ENCODE measurements around the gene MRPL24.

DNA sequence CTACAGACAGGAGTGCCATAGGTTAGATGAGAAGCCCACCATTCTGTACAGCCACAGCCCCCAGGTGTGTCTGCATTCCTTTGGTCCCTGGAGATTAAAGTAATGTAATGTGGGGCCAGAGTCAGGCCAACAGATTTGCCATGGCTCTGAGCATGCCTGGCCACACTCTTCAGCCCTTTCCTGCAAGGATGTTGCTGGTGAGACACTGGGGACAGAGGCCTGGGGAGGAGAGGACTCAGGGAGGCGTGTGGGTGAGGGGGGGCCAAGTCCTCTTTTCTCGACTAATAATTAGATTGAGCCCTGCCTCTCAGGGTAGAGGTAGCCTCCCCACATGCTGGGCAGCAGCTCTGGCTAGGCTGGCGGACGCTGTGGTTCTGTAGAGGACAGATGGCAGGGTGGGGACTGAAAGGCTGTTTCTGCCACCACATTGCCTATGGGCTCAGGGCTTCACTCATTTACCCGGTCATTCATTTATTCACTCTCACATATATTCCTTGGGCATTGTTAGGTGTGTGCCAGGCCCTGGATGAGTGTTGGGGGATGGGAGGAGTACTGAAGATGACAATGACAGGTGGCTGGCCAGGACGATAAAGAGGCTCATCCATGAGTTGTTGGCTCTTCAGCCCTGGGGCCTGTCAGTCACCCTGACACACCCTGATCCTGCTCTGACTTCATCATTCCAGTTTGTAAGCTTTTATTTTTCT, 19.4 kb upstream of the MRPL24 start:
- TF ChIP-seq, protein P1, sequence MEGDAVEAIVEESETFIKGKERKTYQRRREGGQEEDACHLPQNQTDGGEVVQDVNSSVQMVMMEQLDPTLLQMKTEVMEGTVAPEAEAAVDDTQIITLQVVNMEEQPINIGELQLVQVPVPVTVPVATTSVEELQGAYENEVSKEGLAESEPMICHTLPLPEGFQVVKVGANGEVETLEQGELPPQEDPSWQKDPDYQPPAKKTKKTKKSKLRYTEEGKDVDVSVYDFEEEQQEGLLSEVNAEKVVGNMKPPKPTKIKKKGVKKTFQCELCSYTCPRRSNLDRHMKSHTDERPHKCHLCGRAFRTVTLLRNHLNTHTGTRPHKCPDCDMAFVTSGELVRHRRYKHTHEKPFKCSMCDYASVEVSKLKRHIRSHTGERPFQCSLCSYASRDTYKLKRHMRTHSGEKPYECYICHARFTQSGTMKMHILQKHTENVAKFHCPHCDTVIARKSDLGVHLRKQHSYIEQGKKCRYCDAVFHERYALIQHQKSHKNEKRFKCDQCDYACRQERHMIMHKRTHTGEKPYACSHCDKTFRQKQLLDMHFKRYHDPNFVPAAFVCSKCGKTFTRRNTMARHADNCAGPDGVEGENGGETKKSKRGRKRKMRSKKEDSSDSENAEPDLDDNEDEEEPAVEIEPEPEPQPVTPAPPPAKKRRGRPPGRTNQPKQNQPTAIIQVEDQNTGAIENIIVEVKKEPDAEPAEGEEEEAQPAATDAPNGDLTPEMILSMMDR (conservative IDR thresholded peaks at IDR 0.05; ENCODE audit: low read length): no peak
- no peak for TF ChIP-seq EZH2phosphoT487 (IDR thresholded peaks at IDR 0.05; ENCODE audit: borderline replicate concordance, low read depth, low read length)
